ENCODE data around the gene OPRM1.

The OPRM1 gene

GRCh38 chr6:154086510-154086909, 47.5 kb downstream of the OPRM1 start:
- DNase-seq = no peak

DNA sequence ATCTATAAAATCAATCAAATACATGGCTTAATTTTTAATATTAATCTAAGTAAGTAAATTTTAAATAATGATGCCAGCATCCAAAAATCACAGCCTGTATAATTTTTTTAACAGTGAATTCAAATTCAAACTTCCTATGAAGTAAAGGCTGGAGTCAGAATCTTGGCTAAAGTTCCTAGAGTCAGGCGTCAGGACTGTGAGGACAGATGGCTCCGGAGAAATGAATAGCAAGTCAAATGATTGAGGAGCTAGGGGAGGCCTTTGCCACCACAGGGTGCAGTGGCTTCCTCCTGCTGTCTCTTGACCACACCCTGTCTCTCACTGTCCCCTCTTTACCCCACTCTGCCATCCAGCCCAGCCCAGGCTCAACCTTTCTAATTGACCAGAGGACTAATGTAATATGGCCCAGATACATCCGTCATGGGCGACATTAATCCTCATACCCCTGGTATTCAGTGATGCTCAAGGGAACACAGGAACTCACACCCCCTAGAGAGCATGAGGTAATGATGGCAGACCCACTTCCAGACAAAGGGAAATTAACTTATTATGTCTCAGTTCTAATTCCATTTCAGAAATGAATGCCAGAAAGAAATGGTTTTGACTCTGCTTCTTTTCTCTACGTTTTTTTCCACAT, 53.4 kb downstream of the OPRM1 start:
- no peak for DNase-seq

GRCh38 chr6:154093231-154094044, 54.4 kb downstream of the OPRM1 start:
- DNase-seq = no peak

DNA sequence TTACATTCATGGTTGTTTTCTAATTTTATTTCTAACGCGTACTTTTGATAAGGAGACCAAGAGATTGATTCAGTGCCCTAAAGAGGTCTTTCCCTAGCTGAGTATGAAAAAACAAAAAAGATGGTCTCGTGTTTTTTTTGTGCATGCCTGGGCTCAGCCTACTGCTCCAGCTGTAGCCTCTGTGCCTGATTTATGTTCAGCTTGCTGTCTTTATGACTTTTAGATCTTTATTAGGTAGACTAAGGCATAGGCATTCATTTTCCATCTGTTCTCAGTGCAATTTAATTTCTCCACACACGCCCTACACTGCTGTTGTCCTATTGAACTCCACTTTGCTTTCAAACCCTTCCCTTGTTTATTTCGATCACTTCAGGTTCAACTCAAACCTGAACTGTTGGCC, 56.5 kb downstream of the OPRM1 start:
- no peak for DNase-seq

DNA sequence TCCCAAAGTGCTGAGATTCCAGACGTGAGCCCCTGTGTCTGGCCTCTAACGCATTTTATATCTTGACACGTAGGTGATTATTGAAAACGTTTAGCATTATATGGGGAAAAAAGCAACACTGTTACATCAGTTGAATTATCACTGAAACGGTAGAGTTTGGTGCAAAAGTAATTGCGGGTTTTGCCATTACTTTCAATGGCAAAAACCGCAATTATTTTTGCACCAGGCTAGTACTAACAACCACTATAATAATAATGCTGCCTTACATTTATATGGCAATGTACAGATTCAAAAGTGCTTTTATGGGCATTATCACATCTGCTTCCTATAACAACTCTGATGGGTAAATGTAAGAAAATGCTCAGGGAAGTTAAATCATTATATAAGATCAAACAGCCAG, 57.3 kb downstream of the OPRM1 start:
- DNase-seq = no peak

DNA sequence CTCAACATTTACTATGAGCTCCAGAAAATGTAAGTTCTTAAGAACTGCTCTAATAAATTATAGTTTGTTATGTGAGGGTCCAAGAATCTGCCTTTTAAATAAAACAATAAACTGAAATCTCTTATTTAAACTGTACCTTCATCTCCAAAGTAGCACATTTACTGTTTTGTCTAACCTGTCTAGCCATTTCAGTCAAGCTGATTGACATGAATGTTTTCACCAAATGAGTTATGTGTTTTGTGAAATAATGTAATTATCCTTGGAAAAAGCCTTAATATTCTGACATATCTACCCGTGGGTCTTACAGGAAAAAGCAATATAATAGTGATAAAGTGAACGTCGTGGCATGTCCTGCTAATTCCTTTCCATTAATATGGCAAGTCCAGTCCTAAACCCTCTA, 57.8 kb downstream of the OPRM1 start:
- no peak for DNase-seq

DNA sequence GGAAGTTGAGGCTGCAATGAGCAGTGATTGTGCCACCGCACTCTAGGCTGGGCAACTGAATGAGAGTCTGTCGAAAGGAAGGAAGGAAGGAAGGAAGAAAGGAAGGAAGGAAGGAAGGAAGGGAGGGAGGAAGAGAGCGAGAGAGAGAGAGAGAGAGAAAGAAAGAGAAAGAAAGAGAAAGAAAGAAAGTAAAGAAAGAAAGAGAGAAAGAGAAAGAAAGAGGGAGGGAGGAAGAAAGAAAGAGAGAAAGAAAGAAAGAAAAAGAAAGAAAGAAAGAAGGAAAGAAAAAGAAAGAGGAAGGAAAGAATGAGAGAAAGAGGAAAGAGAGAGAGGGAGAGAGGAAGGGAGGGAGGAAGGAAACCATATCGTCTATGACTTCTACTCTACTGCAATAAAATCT, 60.2 kb downstream of the OPRM1 start:
- DNase-seq = no peak

DNA sequence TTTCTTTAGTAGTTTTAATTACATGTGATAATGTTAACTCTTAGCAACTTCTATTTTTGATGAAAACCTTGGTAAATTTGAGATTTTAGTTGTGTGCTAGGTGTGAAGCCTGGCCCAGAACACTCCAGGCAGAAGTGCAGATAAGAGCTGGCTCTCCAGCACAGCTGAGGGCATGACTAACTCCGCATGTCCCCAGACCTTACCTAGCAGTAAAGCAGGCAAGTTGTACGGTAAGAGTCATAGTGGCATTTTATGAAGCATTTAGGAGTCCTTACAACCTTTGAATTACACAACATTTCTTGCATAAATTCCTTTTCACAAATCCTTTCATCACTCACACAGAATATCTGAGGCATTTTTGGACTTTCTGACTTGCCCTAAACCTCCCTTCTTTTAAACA, 67.2 kb downstream of the OPRM1 start:
- DNase-seq = no peak

GRCh38 chr6:154111025-154111424, 72.0 kb downstream of the OPRM1 start:
- DNase-seq = no peak

GRCh38 chr6:154112181-154112809, 73.3 kb downstream of the OPRM1 start:
- no peak for DNase-seq

- DNase-seq = no peak
Observed at GRCh38 chr6:154113392-154113791, 74.4 kb downstream of the OPRM1 start.

GRCh38 chr6:154117485-154117884, 78.4 kb downstream of the OPRM1 start:
- no peak for DNase-seq

GRCh38 chr6:154122195-154122925, 83.3 kb downstream of the OPRM1 start:
- DNase-seq = no peak

- no peak for DNase-seq
Observed at GRCh38 chr6:154123155-154123956, 84.3 kb downstream of the OPRM1 start.

- DNase-seq = no peak
Observed at GRCh38 chr6:154125421-154125820, 86.4 kb downstream of the OPRM1 start.

DNA sequence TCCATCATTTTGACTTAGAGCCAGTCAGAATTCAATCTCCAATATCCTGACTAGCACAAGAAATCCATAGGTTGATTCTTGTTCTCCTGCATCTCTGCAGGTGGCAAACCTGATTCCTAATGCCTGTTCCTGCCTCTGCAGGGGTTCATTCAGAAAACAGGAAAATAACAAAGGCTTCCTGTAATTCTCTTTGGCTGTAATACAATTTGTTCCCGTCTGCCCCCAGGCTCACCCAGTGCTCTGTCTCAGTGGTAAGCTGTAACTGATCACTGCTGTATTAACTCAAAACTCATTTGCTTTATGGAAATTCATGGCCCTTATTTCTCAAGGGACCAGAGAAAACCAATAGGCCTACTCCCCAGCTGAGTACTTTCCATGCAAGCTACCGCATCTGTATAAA, 88.6 kb downstream of the OPRM1 start:
- no peak for DNase-seq

- DNase-seq = no peak
Observed at GRCh38 chr6:154134471-154135147, 95.6 kb downstream of the OPRM1 start.

DNA sequence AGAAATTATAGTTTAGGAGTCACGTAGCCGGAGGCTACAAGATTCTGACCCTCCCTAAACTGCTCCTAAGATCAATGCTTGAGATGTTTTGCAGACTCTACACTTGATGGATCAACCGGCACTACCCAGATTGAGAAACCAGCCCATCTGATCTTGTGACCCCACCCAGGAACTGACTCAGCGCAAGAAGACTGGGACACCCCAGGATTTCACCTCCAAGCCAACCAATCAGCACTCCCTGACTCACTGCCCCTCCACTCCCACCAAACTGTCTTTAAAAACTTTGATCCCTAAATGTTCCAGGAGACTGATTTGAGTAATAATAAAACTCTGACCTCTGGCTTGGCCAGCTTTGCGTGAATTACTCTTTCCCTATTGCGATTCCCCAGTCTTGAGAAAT, 99.8 kb downstream of the OPRM1 start:
- no peak for DNase-seq

- DNase-seq = no peak
Observed at GRCh38 chr6:154139892-154140291, 100.9 kb downstream of the OPRM1 start.

GRCh38 chr6:154140743-154141142, 101.7 kb downstream of the OPRM1 start:
- no peak for DNase-seq

- no peak for DNase-seq
Observed at GRCh38 chr6:154143753-154144152, 104.7 kb downstream of the OPRM1 start.

DNA sequence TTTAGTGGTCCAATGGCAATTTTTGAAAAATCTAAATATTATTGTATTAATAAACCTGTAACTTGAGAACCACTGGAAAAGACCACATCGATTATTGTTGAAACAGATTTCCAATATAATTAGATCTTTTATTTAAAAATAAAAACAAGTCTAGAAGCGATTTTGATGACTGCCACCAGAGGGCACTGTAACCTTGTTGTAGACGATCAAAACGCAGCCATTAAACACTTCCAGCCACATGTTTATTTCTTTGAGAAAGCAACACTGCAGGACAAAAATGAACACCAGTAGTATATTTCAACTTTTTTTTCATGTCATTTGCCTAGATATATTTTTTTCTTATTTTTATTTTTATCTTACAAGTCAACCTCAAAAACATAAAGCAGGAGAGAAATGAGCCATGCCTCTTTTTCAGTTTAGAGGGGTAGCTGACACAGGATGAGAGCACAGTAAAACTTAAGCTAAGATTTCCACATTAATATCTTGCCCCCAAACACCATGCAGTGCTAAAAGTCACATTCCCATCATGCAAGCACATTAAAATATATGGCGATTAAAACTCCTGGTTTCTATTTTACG, 115.4 kb downstream of the OPRM1 start:
- DNase-seq = peak; percentile 67
